Measurements from ENCODE around the gene HOXD13. TPM values are rescaled to one million over a fixed set of nuclear protein-coding genes. Genes with fewer than 3 reads are reported as not detected.

HOXD13 gene
- total and polyA plus RNA-seq, 2 of the 13 experiments (the other 11 are each of a cell fraction or from before 2014, with no cell fraction given): not detected

DNA sequence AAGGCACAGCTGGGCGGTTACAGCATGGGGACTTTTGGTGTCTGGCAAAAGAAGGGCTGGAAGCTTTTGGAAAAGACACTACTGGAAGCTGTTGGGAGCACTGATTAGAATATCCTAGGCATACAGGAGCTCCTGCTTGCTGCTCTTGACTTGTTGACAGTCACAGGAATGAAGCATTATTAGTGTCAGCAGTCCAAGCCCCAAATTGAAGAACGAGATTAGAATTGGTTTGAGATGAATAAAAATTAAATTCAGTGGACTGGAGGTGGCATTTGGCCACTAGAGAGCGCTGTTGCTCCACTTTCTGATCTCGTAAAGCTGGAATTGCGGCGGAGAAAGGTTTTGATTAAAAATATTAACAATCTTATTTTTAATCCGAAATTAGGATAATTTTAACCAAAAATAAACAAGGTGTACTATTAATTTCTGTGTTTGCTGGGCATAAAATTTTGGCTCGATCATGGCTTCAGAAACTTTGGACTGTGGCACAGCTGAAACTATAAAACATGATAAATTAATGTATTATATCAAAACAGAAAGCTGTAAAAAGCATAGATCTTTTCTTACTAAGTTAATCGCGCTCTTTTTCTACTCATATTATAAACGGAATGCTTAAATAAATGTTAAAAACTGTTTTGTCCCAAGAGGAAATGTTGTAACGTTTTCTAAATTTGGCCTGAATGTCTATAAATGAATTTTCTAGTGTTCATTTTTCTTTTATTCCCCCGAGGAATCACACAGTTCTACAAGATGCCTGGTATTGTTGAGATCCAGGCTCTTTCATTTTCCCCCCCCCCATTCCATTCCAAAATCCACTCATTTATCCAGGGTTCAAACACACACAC is 34.6 kb downstream of the HOXD13 start (continued):
- TF ChIP-seq, protein P1, sequence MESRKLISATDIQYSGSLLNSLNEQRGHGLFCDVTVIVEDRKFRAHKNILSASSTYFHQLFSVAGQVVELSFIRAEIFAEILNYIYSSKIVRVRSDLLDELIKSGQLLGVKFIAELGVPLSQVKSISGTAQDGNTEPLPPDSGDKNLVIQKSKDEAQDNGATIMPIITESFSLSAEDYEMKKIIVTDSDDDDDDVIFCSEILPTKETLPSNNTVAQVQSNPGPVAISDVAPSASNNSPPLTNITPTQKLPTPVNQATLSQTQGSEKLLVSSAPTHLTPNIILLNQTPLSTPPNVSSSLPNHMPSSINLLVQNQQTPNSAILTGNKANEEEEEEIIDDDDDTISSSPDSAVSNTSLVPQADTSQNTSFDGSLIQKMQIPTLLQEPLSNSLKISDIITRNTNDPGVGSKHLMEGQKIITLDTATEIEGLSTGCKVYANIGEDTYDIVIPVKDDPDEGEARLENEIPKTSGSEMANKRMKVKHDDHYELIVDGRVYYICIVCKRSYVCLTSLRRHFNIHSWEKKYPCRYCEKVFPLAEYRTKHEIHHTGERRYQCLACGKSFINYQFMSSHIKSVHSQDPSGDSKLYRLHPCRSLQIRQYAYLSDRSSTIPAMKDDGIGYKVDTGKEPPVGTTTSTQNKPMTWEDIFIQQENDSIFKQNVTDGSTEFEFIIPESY (CRISPR knock-in tag; IDR thresholded peaks at IDR 0.05): no peak
- TF ChIP-seq, protein P2, sequence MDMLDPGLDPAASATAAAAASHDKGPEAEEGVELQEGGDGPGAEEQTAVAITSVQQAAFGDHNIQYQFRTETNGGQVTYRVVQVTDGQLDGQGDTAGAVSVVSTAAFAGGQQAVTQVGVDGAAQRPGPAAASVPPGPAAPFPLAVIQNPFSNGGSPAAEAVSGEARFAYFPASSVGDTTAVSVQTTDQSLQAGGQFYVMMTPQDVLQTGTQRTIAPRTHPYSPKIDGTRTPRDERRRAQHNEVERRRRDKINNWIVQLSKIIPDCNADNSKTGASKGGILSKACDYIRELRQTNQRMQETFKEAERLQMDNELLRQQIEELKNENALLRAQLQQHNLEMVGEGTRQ (IDR thresholded peaks at IDR 0.05; ENCODE audit: low read depth, low read length): no peak
- TF ChIP-seq, protein P2 (CRISPR knock-in tag; IDR thresholded peaks at IDR 0.05; ENCODE audit: borderline replicate concordance): no peak
- TF ChIP-seq PAF1 (CRISPR knock-in tag; IDR thresholded peaks at IDR 0.05) (no peak), MATR3 (CRISPR knock-in tag; IDR thresholded peaks at IDR 0.05) (no peak), ZBTB3 (CRISPR knock-in tag; IDR thresholded peaks at IDR 0.05; ENCODE audit: borderline replicate concordance, low read depth) (no peak), KLF12 (CRISPR knock-in tag; IDR thresholded peaks at IDR 0.05; ENCODE audit: borderline replicate concordance) (no peak), TP53 (CRISPR knock-in tag; conservative IDR thresholded peaks at IDR 0.05) (no peak), PPARG (CRISPR knock-in tag; conservative IDR thresholded peaks at IDR 0.05) (0 out of 2 replicates have a peak, but pooled peaks have one; percentile 21)
- TF ChIP-seq, protein P3, sequence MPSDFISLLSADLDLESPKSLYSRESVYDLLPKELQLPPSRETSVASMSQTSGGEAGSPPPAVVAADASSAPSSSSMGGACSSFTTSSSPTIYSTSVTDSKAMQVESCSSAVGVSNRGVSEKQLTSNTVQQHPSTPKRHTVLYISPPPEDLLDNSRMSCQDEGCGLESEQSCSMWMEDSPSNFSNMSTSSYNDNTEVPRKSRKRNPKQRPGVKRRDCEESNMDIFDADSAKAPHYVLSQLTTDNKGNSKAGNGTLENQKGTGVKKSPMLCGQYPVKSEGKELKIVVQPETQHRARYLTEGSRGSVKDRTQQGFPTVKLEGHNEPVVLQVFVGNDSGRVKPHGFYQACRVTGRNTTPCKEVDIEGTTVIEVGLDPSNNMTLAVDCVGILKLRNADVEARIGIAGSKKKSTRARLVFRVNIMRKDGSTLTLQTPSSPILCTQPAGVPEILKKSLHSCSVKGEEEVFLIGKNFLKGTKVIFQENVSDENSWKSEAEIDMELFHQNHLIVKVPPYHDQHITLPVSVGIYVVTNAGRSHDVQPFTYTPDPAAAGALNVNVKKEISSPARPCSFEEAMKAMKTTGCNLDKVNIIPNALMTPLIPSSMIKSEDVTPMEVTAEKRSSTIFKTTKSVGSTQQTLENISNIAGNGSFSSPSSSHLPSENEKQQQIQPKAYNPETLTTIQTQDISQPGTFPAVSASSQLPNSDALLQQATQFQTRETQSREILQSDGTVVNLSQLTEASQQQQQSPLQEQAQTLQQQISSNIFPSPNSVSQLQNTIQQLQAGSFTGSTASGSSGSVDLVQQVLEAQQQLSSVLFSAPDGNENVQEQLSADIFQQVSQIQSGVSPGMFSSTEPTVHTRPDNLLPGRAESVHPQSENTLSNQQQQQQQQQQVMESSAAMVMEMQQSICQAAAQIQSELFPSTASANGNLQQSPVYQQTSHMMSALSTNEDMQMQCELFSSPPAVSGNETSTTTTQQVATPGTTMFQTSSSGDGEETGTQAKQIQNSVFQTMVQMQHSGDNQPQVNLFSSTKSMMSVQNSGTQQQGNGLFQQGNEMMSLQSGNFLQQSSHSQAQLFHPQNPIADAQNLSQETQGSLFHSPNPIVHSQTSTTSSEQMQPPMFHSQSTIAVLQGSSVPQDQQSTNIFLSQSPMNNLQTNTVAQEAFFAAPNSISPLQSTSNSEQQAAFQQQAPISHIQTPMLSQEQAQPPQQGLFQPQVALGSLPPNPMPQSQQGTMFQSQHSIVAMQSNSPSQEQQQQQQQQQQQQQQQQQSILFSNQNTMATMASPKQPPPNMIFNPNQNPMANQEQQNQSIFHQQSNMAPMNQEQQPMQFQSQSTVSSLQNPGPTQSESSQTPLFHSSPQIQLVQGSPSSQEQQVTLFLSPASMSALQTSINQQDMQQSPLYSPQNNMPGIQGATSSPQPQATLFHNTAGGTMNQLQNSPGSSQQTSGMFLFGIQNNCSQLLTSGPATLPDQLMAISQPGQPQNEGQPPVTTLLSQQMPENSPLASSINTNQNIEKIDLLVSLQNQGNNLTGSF (CRISPR knock-in tag; IDR thresholded peaks at IDR 0.05): no peak

Measured in HepG2 (cell line).